ENCODE measurements around the gene MEMO1.
A peak's percentile ranks its signal among the peaks of the same experiment; 100 is the strongest.

MEMO1 gene

GRCh38 chr2:32002406-32002805 lies 8.4 kb downstream of the MEMO1 start:
- no peak overlapping the region for H3K4me2 ChIP-seq
- H3K4me3 ChIP-seq = no peak overlapping the region
- peaks cover 33 to 73% (median 43%) of the 10 kb centered on the region in 10 experiments for H3K4me1 ChIP-seq
- no peak for TF ChIP-seq Cebpa-rat (IDR thresholded peaks at IDR 0.05)
- H3K27me3 ChIP-seq = no peaks in the 10 kb centered on the region
- no peak overlapping the region for H3K27ac ChIP-seq
- peaks cover 5 to 51% (median 27%) of the 10 kb centered on the region in 11 experiments; a peak in 20 of 22 replicates for H3K36me3 ChIP-seq
- no peak overlapping the region for H3K9ac ChIP-seq
- H4K20me1 ChIP-seq = peaks cover 94 to 100% (median 98%) of the 10 kb centered on the region in 11 experiments
- peaks cover 0 to 4% (median 0%) of the 10 kb centered on the region in 11 experiments; a peak in 1 of 22 replicates for H3K9me3 ChIP-seq (replicated peaks in 1 of 11)

- TF ChIP-seq Cebpa-rat (IDR thresholded peaks at IDR 0.05) = no peak
- Histone ChIP-seq H3K4me2 (peak overlapping the region in 8 of 11 experiments; percentile 15 to 77 (median 60); a peak in 14 of 22 replicates), H3K9me3 (replicated peaks in 1 of 11) (peaks cover 0 to 4% (median 0%) of the 10 kb centered on the region in 11 experiments; a peak in 1 of 22 replicates), H3K36me3 (peaks cover 5 to 45% (median 18%) of the 10 kb centered on the region in 11 experiments; a peak in 19 of 22 replicates), H3K4me1 (peaks cover 32 to 54% (median 40%) of the 10 kb centered on the region in 10 experiments), H3K27ac (peak overlapping the region in 3 of 11 experiments; percentile 7 to 47 (median 16); a peak in 2 of 22 replicates), H4K20me1 (peaks cover 94 to 100% (median 98%) of the 10 kb centered on the region in 11 experiments), H3K4me3 (no peak overlapping the region), H3K27me3 (no peaks in the 10 kb centered on the region), H3K9ac (no peak overlapping the region)
These were observed 11.4 kb downstream of the MEMO1 start for GRCh38 chr2:31999438-31999837.

- Histone ChIP-seq H3K27me3 (no peaks in the 10 kb centered on the region), H3K4me2 (peak overlapping the region in 10 of 11 experiments; percentile 29 to 77 (median 60); a peak in 15 of 22 replicates), H3K9ac (no peak overlapping the region), H3K4me3 (no peak overlapping the region), H3K4me1 (peaks cover 30 to 51% (median 39%) of the 10 kb centered on the region in 10 experiments), H3K27ac (peak overlapping the region in 3 of 11 experiments; percentile 14 to 47 (median 16); a peak in 3 of 22 replicates), H3K9me3 (replicated peaks in 1 of 11) (peaks cover 0 to 4% (median 0%) of the 10 kb centered on the region in 11 experiments; a peak in 1 of 22 replicates), H3K36me3 (peaks cover 5 to 44% (median 16%) of the 10 kb centered on the region in 11 experiments; a peak in 19 of 22 replicates), H4K20me1 (peaks cover 94 to 100% (median 98%) of the 10 kb centered on the region in 11 experiments)
- TF ChIP-seq Cebpa-rat (IDR thresholded peaks at IDR 0.05) = no peak
These were observed 12.0 kb downstream of the MEMO1 start for GRCh38 chr2:31998731-31999383.

- peak overlapping the region; percentile 29 to 77 (median 56) for H3K4me2 ChIP-seq
- peaks cover 0 to 4% (median 0%) of the 10 kb centered on the region in 11 experiments; a peak in 1 of 22 replicates for H3K9me3 ChIP-seq (replicated peaks in 1 of 11)
- no peak overlapping the region for H3K4me3 ChIP-seq
- peaks cover 28 to 51% (median 39%) of the 10 kb centered on the region in 10 experiments for H3K4me1 ChIP-seq
- peaks cover 92 to 100% (median 98%) of the 10 kb centered on the region in 11 experiments for H4K20me1 ChIP-seq
- H3K27ac ChIP-seq = peak overlapping the region in 4 of 11 experiments; percentile 4 to 24 (median 16); a peak in 2 of 22 replicates
- no peak overlapping the region for H3K9ac ChIP-seq
- H3K27me3 ChIP-seq = no peaks in the 10 kb centered on the region
- no peak for TF ChIP-seq Cebpa-rat (IDR thresholded peaks at IDR 0.05)
- H3K36me3 ChIP-seq = peaks cover 5 to 43% (median 14%) of the 10 kb centered on the region in 11 experiments; a peak in 19 of 22 replicates
These were observed 13.2 kb downstream of the MEMO1 start for GRCh38 chr2:31997653-31998052.

- no peak overlapping the region for H3K4me3 ChIP-seq
- peaks cover 28 to 51% (median 39%) of the 10 kb centered on the region in 10 experiments for H3K4me1 ChIP-seq
These were observed 14.1 kb downstream of the MEMO1 start for GRCh38 chr2:31996571-31997150.

GRCh38 chr2:31992934-31993333 lies 17.9 kb downstream of the MEMO1 start:
- Histone ChIP-seq H3K9me3 (replicated peaks in 1 of 11) (peaks cover 0 to 9% (median 5%) of the 10 kb centered on the region in 11 experiments; a peak in 7 of 22 replicates), H3K27me3 (no peaks in the 10 kb centered on the region), H3K27ac (no peak overlapping the region), H3K9ac (no peak overlapping the region), H3K4me1 (peaks cover 8 to 25% (median 19%) of the 10 kb centered on the region in 10 experiments), H4K20me1 (peaks cover 83 to 100% (median 99%) of the 10 kb centered on the region in 11 experiments; a peak in 21 of 22 replicates), H3K4me2 (no peak overlapping the region), H3K4me3 (no peak overlapping the region), H3K36me3 (peaks cover 0 to 65% (median 31%) of the 10 kb centered on the region in 11 experiments; a peak in 20 of 22 replicates)
- no peak for TF ChIP-seq Cebpa-rat (IDR thresholded peaks at IDR 0.05)

More at GRCh38 chr2:31996571-31997150, 14.1 kb downstream of the MEMO1 start:
- peak overlapping the region in 3 of 11 experiments; percentile 4 to 24 (median 13); a peak in 4 of 22 replicates for H3K27ac ChIP-seq
- peaks cover 0 to 2% (median 0%) of the 10 kb centered on the region in 11 experiments; a peak in 2 of 22 replicates for H3K9me3 ChIP-seq (replicated peaks in 1 of 11)
- no peaks in the 10 kb centered on the region for H3K27me3 ChIP-seq
- peaks cover 3 to 43% (median 17%) of the 10 kb centered on the region in 11 experiments; a peak in 19 of 22 replicates for H3K36me3 ChIP-seq
- H3K4me2 ChIP-seq = peak overlapping the region in 10 of 11 experiments; percentile 0 to 77 (median 41); a peak in 16 of 22 replicates
- H3K9ac ChIP-seq = no peak overlapping the region
- peaks cover 91 to 100% (median 100%) of the 10 kb centered on the region in 11 experiments for H4K20me1 ChIP-seq
- no peak for TF ChIP-seq Cebpa-rat (IDR thresholded peaks at IDR 0.05)

GRCh38 chr2:31992025-31992579 lies 18.7 kb downstream of the MEMO1 start:
- TF ChIP-seq Cebpa-rat (IDR thresholded peaks at IDR 0.05) = no peak
- peaks cover 0 to 69% (median 37%) of the 10 kb centered on the region in 11 experiments; a peak in 20 of 22 replicates for H3K36me3 ChIP-seq
- peaks cover 0 to 9% (median 5%) of the 10 kb centered on the region in 11 experiments; a peak in 7 of 22 replicates for H3K9me3 ChIP-seq (replicated peaks in 1 of 11)
- H3K27ac ChIP-seq = no peak overlapping the region
- peaks cover 0 to 17% (median 11%) of the 10 kb centered on the region in 10 experiments; a peak in 17 of 20 replicates for H3K4me1 ChIP-seq
- no peak overlapping the region for H3K4me2 ChIP-seq
- H3K9ac ChIP-seq = no peak overlapping the region
- no peaks in the 10 kb centered on the region for H3K27me3 ChIP-seq
- H3K4me3 ChIP-seq = no peak overlapping the region
- peaks cover 82 to 100% (median 99%) of the 10 kb centered on the region in 11 experiments; a peak in 21 of 22 replicates for H4K20me1 ChIP-seq

- Histone ChIP-seq H3K27ac (no peak overlapping the region), H3K4me3 (no peak overlapping the region), H3K36me3 (peaks cover 0 to 79% (median 48%) of the 10 kb centered on the region in 11 experiments; a peak in 21 of 22 replicates), H4K20me1 (peaks cover 76 to 100% (median 99%) of the 10 kb centered on the region in 11 experiments; a peak in 20 of 22 replicates), H3K9me3 (replicated peaks in 1 of 11) (peaks cover 0 to 23% (median 13%) of the 10 kb centered on the region in 11 experiments; a peak in 14 of 22 replicates), H3K4me2 (no peak overlapping the region), H3K9ac (no peak overlapping the region), H3K4me1 (0 out of 20 replicates have a peak, but pooled peaks cover 0 to 5% (median 0%) of the 10 kb centered on the region in 10 experiments), H3K27me3 (no peaks in the 10 kb centered on the region)
- no peak for TF ChIP-seq Cebpa-rat (IDR thresholded peaks at IDR 0.05)
These were observed 20.9 kb downstream of the MEMO1 start for GRCh38 chr2:31989946-31990345.
